Inferior parietal cortex (tissue), 1 donor: ENCODE results near the gene NPPB.
A peak's percentile ranks its signal among the peaks of the same experiment; 100 is the strongest.
"Not testable (repeated sequence)": the region's sequence is repeated elsewhere in the genome, so short reads cannot be mapped to it uniquely, and the experiment has no call there.

Experiments used
- DNase-seq: peaks from one replicate; pipeline ENCODE4 v3.0.0-alpha.2; 2016; ENCODE audit errors: extremely low spot score

Gene NPPB

GRCh38 chr1:11858613-11858967 lies at the start of gene NPPB:
Gene NPPB (minus strand): TSS chr1:11858945. CDS start chr1:11858833, 112 bp downstream.
- DNase-seq, result no peak

GRCh38 chr1:11908095-11908675 lies 49.4 kb upstream of the NPPB start:
- DNase-seq, result peak; percentile 95

GRCh38 chr1:11907275-11908094 lies 48.7 kb upstream of the NPPB start:
- DNase-seq, result peak; percentile 97

GRCh38 chr1:11906870-11907269 lies 48.1 kb upstream of the NPPB start:
- DNase-seq, result no peak

- no peak for DNase-seq
Measured at GRCh38 chr1:11904978-11905377, 46.2 kb upstream of the NPPB start.

- not testable (repeated sequence) for DNase-seq
Measured at GRCh38 chr1:11904156-11904555, 45.4 kb upstream of the NPPB start.

GRCh38 chr1:11903210-11903609 lies 44.5 kb upstream of the NPPB start:
- no peak for DNase-seq

- DNase-seq, result not testable (repeated sequence)
Measured at GRCh38 chr1:11901446-11901845, 42.7 kb upstream of the NPPB start.

- DNase-seq, result no peak
Measured at GRCh38 chr1:11898831-11899467, 40.2 kb upstream of the NPPB start.

GRCh38 chr1:11898086-11898785 lies 39.5 kb upstream of the NPPB start:
- DNase-seq, result no peak

GRCh38 chr1:11894501-11894900 lies 35.8 kb upstream of the NPPB start:
- DNase-seq, result not testable (repeated sequence)

GRCh38 chr1:11893907-11894251 lies 35.1 kb upstream of the NPPB start:
- DNase-seq, result peak; percentile 52

GRCh38 chr1:11891433-11892186 lies 32.9 kb upstream of the NPPB start:
- no peak for DNase-seq

- no peak for DNase-seq
Measured at GRCh38 chr1:11888877-11889208, 30.1 kb upstream of the NPPB start.

- DNase-seq, result no peak
Measured at GRCh38 chr1:11888206-11888876, 29.6 kb upstream of the NPPB start.

GRCh38 chr1:11887666-11888007 lies 28.9 kb upstream of the NPPB start:
- DNase-seq, result no peak

- DNase-seq, result no peak
Measured at GRCh38 chr1:11886986-11887665, 28.4 kb upstream of the NPPB start.

- DNase-seq, result no peak
Measured at GRCh38 chr1:11885916-11886315, 27.2 kb upstream of the NPPB start.

GRCh38 chr1:11882814-11883538 lies 24.2 kb upstream of the NPPB start:
- DNase-seq, result peak; percentile 38
